ENCODE results near the gene IFT80. TPM values are rescaled to one million over a fixed set of nuclear protein-coding genes. Genes with fewer than 3 reads are reported as not detected.
A peak's percentile ranks its signal among the peaks of the same experiment; 100 is the strongest.

IFT80 gene
- total RNA-seq, 1 donor from 2014 or later, result 10.2 TPM

DNA sequence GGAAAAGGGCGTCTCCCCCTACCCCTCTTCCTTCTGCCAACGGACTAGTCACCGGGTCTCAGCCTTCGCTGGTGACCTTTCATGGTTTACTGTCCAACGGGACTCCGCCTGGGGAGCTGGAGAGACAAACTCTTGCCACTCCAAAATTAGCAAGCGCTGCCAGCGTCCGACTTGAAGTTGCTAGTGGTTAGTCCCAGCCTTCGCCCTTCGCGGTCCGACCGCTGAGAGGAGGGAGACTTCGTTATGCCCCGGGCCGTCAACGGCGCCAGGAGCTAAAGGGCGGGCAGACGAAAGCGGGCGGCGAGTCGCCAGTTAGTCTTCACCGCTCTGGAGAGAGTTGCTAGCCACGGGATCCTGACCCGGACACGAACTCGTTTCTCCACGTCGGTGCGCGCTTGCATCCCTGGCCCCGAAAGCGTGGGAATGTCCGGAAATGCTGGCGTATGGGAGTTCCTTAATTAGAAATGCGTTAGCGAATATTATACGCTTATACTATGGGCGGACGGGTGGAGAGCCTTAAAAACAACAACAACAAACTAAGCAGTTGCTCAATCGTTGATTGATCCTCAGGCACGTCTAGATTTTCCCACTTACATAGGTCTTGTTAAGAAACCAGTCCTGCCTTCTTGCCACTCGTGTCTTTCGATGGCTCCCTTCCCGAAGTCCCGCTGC lies 1.1 kb upstream of the IFT80 start:
- intact Hi-C loops (cut with DNase I), result loop anchor here (5.0 kb wide), 2 partner anchors 357 to 822 kb away; partner anchors contain the start of genes NMD3 and PPM1L
- peak in 1 of 2 donors; percentile 75 for DNase-seq (ENCODE audit: low spot score in 2 of 2)

DNA sequence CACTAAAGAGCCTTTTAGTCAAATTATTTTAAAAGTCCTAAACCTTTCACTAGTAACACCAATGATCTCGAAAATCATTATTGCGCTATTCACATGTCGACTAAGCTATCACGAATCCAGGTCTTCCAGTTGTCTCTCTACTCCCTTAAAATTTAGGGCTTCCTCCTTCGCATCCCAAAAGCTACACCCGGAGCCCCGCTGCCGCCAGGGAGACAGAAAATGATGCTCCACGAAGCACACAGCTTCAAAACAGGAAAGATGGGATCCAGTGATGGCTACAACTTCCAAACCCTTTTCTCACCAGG lies 253 bp downstream of the IFT80 start:
- Histone ChIP-seq H3K27ac (peak overlapping the region; percentile 84 to 87), H3K27me3 (no peaks in the 10 kb centered on the region), H3K9me3 (no peaks in the 10 kb centered on the region), H3K36me3 (no peaks in the 10 kb centered on the region), H3K4me3 (peak overlapping the region; percentile 64 to 73), H3K4me1 (peaks cover 0 to 8% of the 10 kb centered on the region in 2 donors)
- no peak for DNase-seq (ENCODE audit: low spot score in 2 of 2)
- intact Hi-C loops (cut with DNase I), result loop anchor here (1.0 to 2.0 kb wide), 2 partner anchors 50 to 167 kb away; partner anchors contain the start of genes KPNA4 and TRIM59
- no peak for TF ChIP-seq CTCF (IDR thresholded peaks at IDR 0.05)

More for the DNA sequence above, 1.1 kb upstream of the IFT80 start:
- Histone ChIP-seq H3K9me3 (no peaks in the 10 kb centered on the region), H3K4me1 (peaks cover 0 to 8% of the 10 kb centered on the region in 2 donors), H3K27me3 (no peaks in the 10 kb centered on the region), H3K36me3 (no peaks in the 10 kb centered on the region), H3K27ac (peak overlapping the region; percentile 84 to 87), H3K4me3 (peak overlapping the region; percentile 64 to 73)
- TF ChIP-seq CTCF (IDR thresholded peaks at IDR 0.05), result no peak

GRCh38 chr3:160395297-160395696 lies 3.7 kb downstream of the IFT80 start:
- intact Hi-C loops (cut with DNase I), result no loop called here
- Histone ChIP-seq H3K27me3 (no peaks in the 10 kb centered on the region), H3K4me1 (peaks cover 0 to 4% of the 10 kb centered on the region in 2 donors), H3K9me3 (no peaks in the 10 kb centered on the region), H3K36me3 (no peaks in the 10 kb centered on the region), H3K4me3 (no peak overlapping the region), H3K27ac (no peak overlapping the region)
- no peak for TF ChIP-seq CTCF (IDR thresholded peaks at IDR 0.05)
- DNase-seq (ENCODE audit: low spot score in 2 of 2), result no peak

GRCh38 chr3:160394009-160394392 lies 5.0 kb downstream of the IFT80 start:
- no peak for DNase-seq (ENCODE audit: low spot score in 2 of 2)
- no peaks in the 10 kb centered on the region for H3K9me3 ChIP-seq
- H3K4me1 ChIP-seq, result peaks cover 0 to 4% of the 10 kb centered on the region in 2 donors
- no peak overlapping the region for H3K27ac ChIP-seq
- H3K36me3 ChIP-seq, result no peaks in the 10 kb centered on the region
- no peak overlapping the region for H3K4me3 ChIP-seq
- no peaks in the 10 kb centered on the region for H3K27me3 ChIP-seq
- intact Hi-C loops (cut with DNase I), result no loop called here
- TF ChIP-seq CTCF (IDR thresholded peaks at IDR 0.05), result no peak

DNA sequence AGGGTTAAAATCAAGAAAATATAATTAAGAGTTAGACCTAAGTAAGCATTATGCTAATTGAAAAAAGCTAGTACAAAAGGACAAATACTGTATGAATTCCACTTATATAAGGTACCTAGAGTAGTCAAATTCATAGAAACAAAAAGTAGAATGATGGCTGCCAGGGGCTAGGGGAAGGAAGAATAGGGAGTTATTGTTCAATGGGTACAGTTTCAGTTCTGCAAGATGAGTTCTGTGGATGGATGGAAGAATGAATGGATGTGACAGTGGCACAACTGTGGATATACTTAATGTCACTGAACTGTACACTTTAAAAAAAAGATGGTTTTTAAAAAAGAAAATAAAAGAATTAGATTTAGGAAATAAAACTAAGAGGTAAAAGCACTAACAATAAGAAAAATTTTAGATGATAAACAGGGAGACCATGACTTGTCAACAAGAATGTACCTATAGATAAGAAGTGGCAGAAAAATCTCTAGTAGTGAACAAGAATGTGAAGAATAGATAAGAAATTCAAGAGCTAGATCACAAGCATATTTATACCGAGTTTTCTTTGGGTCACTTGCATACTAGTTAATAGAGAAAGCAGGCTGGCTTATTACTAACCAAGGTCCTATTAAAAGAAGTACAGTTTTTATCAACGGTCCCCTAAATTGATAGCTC lies 5.5 kb downstream of the IFT80 start:
- TF ChIP-seq CTCF (IDR thresholded peaks at IDR 0.05), result no peak
- Histone ChIP-seq H3K27ac (no peak overlapping the region), H3K9me3 (no peaks in the 10 kb centered on the region), H3K4me3 (no peak overlapping the region), H3K4me1 (peaks cover 0 to 4% of the 10 kb centered on the region in 2 donors), H3K36me3 (no peaks in the 10 kb centered on the region), H3K27me3 (no peaks in the 10 kb centered on the region)
- no peak for DNase-seq (ENCODE audit: low spot score in 2 of 2)
- intact Hi-C loops (cut with DNase I), result no loop called here

All from ascending aorta (tissue), 2 donors.